K562 (cell line): ENCODE results near the gene TBC1D17. TPM values are rescaled to one million over a fixed set of nuclear protein-coding genes. Genes with fewer than 3 reads are reported as not detected.
A peak's percentile ranks its signal among the peaks of the same experiment; 100 is the strongest.

Experiments
- ATAC-seq: fragments of 200-7000 bp; cut with Tn5 transposase; 3 replicates; pipeline ENCODE4 v1.9.1; 2020; ENCODE audit warnings: moderate library complexity
- BruUV-seq: library from RNA; stranded (reverse); fragments of 400-500 nt; replicated peaks from 2 replicates; lab custom pipeline; 2021; lab: Mats Ljungman, UMichigan
- CTCF ChIA-PET: fragments of 300-600 bp; formaldehyde crosslinking; extraction: SDS; loops from one replicate; lab custom pipeline; 2021; ENCODE audit warnings: low intra/inter-chr PET ratio; lab: Yijun Ruan, JAX
- POLR2A ChIA-PET: fragments of 300-600, 350-650 bp; sonication (Branson Sonifier 250); formaldehyde crosslinking; extraction: SDS; loops from one replicate; lab custom pipeline; 2021; ENCODE audit warnings: antibody characterized with exemption, inconsistent platforms; lab: Yijun Ruan, JAX
- DNase-seq, 4 experiments: peaks; one replicate each; pipeline versions ENCODE4 v3.0.0 to v3.0.0-alpha.2; 2011 to 2018; ENCODE audit warnings: low spot score in 3 of 4, mixed read lengths in 3 of 4; ENCODE audit errors: extremely low read depth in 1 of 4
- FAIRE-seq: peaks from 2 replicates; lab custom pipeline; 2011; peaks lifted over from hg19 to GRCh38; lab: Jason Lieb, UNC
- H2AFZ ChIP-seq: 2 replicates; pipeline ENCODE4 v1.6.0; 2011; ENCODE audit warnings: low read depth, low read length, control low read depth, inconsistent platforms
- H3K27ac ChIP-seq: fragments of 200-600 bp; 3 replicates; pipeline ENCODE4 v1.8.0; 2011; ENCODE audit warnings: low read depth, mild to moderate bottlenecking, control low read depth, inconsistent platforms, low read length, moderate library complexity, mixed read lengths; ENCODE audit errors: extremely low read depth
- H3K27me3 ChIP-seq, 2 experiments: fragments of 300-600 bp in 1 of 2; 2 replicates in 1 of 2; 3 replicates in 1 of 2; pipeline versions ENCODE4 v1.6.0 to v1.8.0; 2011; ENCODE audit warnings: inconsistent platforms in 2 of 2, low read length in 2 of 2, mild to moderate bottlenecking in 1 of 2, mixed read lengths in 1 of 2, moderate library complexity in 1 of 2; ENCODE audit not compliant: control insufficient read depth in 2 of 2, insufficient read depth in 2 of 2
- H3K36me3 ChIP-seq: fragments of 300-600 bp; 3 replicates; pipeline ENCODE4 v1.8.0; 2011; ENCODE audit warnings: mild to moderate bottlenecking, low read length, inconsistent platforms; ENCODE audit not compliant: control insufficient read depth, insufficient read depth
- H3K4me1 ChIP-seq, 2 experiments: fragments of 200-600 bp in 1 of 2; replicated peaks in 1 of 2; 2 replicates in 1 of 2; 3 replicates in 1 of 2; pipeline versions ENCODE4 v1.5.1 to v1.8.0; 2011; ENCODE audit warnings: inconsistent platforms in 2 of 2, low read length in 2 of 2, mild to moderate bottlenecking in 1 of 2, mixed read lengths in 1 of 2, moderate library complexity in 1 of 2; ENCODE audit not compliant: control insufficient read depth in 2 of 2, insufficient read depth in 2 of 2
- H3K4me2 ChIP-seq: 2 replicates; pipeline ENCODE4 v1.6.1; 2011; ENCODE audit warnings: low read length, control low read depth, inconsistent platforms, mixed read lengths; ENCODE audit not compliant: insufficient read depth
- H3K4me3 ChIP-seq: fragments of 200-600 bp; sonication (generic), shearing (Covaris generic); 2 replicates; pipeline ENCODE4 v1.5.1; 2016; ENCODE audit warnings: control low read depth, inconsistent platforms
- H3K79me2 ChIP-seq: fragments of 200-600 bp; 3 replicates; pipeline ENCODE4 v1.8.0; 2011; ENCODE audit warnings: low read length, inconsistent platforms; ENCODE audit not compliant: control insufficient read depth, insufficient read depth
- H3K9ac ChIP-seq, 2 experiments: 2 replicates each; pipeline versions ENCODE4 v1.6.0 to v1.6.1; 2011; ENCODE audit warnings: low read depth in 2 of 2, low read length in 2 of 2, control low read depth in 1 of 2, inconsistent platforms in 1 of 2, mild to moderate bottlenecking in 1 of 2, mixed read lengths in 1 of 2; ENCODE audit not compliant: insufficient read depth in 1 of 2
- H3K9me1 ChIP-seq: one replicate; pipeline ENCODE4 v1.6.0; 2011; ENCODE audit warnings: inconsistent platforms, mild to moderate bottlenecking, low read length, moderate library complexity; ENCODE audit not compliant: control insufficient read depth, insufficient read depth
- H3K9me3 ChIP-seq: replicated peaks from 2 replicates; pipeline ENCODE4 v1.5.1; 2011; ENCODE audit warnings: low read depth, low read length, inconsistent platforms; ENCODE audit not compliant: control insufficient read depth, insufficient read depth
- H4K20me1 ChIP-seq: replicated peaks from 2 replicates; pipeline ENCODE4 v1.6.1; 2011; ENCODE audit warnings: low read length, inconsistent platforms, mixed read lengths; ENCODE audit not compliant: control insufficient read depth, insufficient read depth
- COPS2 ChIP-seq: fragments of 450-650 bp; conservative IDR thresholded peaks from 2 replicates; pipeline ENCODE4 v1.6.1; 2016; ENCODE audit warnings: mild to moderate bottlenecking, moderate library complexity
- HDAC1 ChIP-seq, 2 experiments: fragments of 450-650 bp; IDR thresholded peaks; 2 replicates each; pipeline ENCODE4 v1.6.1; 2016 to 2017; ENCODE audit warnings: inconsistent platforms in 1 of 2, mild to moderate bottlenecking in 1 of 2, moderate library complexity in 1 of 2
- HNRNPL ChIP-seq: fragments of 200-400 bp; formaldehyde crosslinking; IDR thresholded peaks from 2 replicates; pipeline ENCODE4 v1.6.1; 2017; ENCODE audit warnings: low read depth, mild to moderate bottlenecking, low read length
- KHSRP ChIP-seq: fragments of 450-650 bp; IDR thresholded peaks from 2 replicates; pipeline ENCODE4 v1.6.1; 2017
- PHB ChIP-seq: fragments of 250-450 bp; sonication (Bioruptor Pico); IDR thresholded peaks from 2 replicates; pipeline ENCODE4 v1.5.0; 2021
- SAFB2 ChIP-seq: fragments of 200-400 bp; formaldehyde crosslinking; IDR thresholded peaks from 2 replicates; pipeline ENCODE4 v1.6.1; 2018; ENCODE audit warnings: borderline replicate concordance, low read length, low read depth, moderate library complexity; ENCODE audit not compliant: severe bottlenecking
- SETDB1 ChIP-seq: IDR thresholded peaks from one replicate; pipeline ENCODE4 v1.6.1; 2012; ENCODE audit warnings: low read length, control low read depth, inconsistent platforms
- SP2 ChIP-seq: IDR thresholded peaks from 2 replicates; pipeline ENCODE4 v1.6.1; 2011; ENCODE audit warnings: mild to moderate bottlenecking, low read depth, low read length, moderate library complexity; ENCODE audit not compliant: poor library complexity, severe bottlenecking; ENCODE audit errors: extremely low read depth
- TGIF2 ChIP-seq: sonication (generic); formaldehyde crosslinking; IDR thresholded peaks from 2 replicates; pipeline ENCODE4 v1.8.1; 2022; ENCODE audit warnings: mild to moderate bottlenecking, missing genetic modification reagents, moderate library complexity
- YY1 ChIP-seq, 3 experiments: IDR thresholded peaks; 2 replicates each; pipeline ENCODE4 v1.6.1; 2011; ENCODE audit warnings: low read length in 2 of 3, mild to moderate bottlenecking in 2 of 3, moderate library complexity in 2 of 3, borderline replicate concordance in 1 of 3, control low read depth in 1 of 3, low read depth in 1 of 3; ENCODE audit not compliant: insufficient read depth in 3 of 3, insufficient replicate concordance in 2 of 3, control insufficient read depth in 1 of 3, insufficient read length in 1 of 3; ENCODE audit errors: extremely low read depth in 1 of 3
- ZNF282 ChIP-seq: sonication (generic); formaldehyde crosslinking; IDR thresholded peaks from 2 replicates; pipeline ENCODE4 v1.8.1; 2023; ENCODE audit warnings: missing genetic modification reagents
- ZNF41 ChIP-seq: fragments of 250-450 bp; sonication (Bioruptor Pico); conservative IDR thresholded peaks from 2 replicates; pipeline ENCODE4 v1.4.0; 2020; ENCODE audit warnings: mild to moderate bottlenecking
- WGBS: fragments of 100-300 bp; shearing (Covaris generic); methylation state at CpG from one replicate; pipeline ENCODE4 v1.1.6; 2016; ENCODE audit warnings: low coverage, mixed read lengths; ENCODE audit not compliant: insufficient coverage; ENCODE audit errors: missing lambda C conversion rate; 5-methylcytosine and 5-hydroxymethylcytosine counted together
- in situ Hi-C: fragments of 300-500 bp; cut with MboI; formaldehyde crosslinking; loops from 4 replicates; pipeline ENCODE4 v1.15.0; 2018; ENCODE audit warnings: inconsistent platforms, mixed read lengths
- intact Hi-C: fragments of 100-400 bp; cut with micrococcal nuclease; formaldehyde crosslinking; loops from 2 replicates; pipeline ENCODE4 v1.14.2; 2022
- polyA plus RNA-seq, 8 experiments: library from polyadenylated mRNA; depleted of rRNA in 4 of 8; stranded (reverse) in 5 of 8; unstranded in 3 of 8; fragments of >200 nt; fragmentation: Nextera tagmentation in 2 of 8; fragmentation: Illumina TruSeq in 1 of 8; extraction: Ambion mirVana in 2 of 8; extraction: Trizol in 1 of 8; gene quantifications; 2 replicates each; pipeline versions ENCODE4 v1.2.1 to v1.2.3, GENCODE V29; 2011 to 2014; ENCODE audit warnings: inconsistent platforms in 1 of 8, missing spikeins in 1 of 8
- total RNA-seq, 7 experiments: library from RNA; depleted of rRNA in 6 of 7; stranded (reverse); fragments of >200 nt in 6 of 7; fragmentation: Illumina TruSeq in 2 of 7; extraction: Trizol in 2 of 7; gene quantifications; 2 replicates each; pipeline versions ENCODE4 v1.2.1 to v1.2.3, GENCODE V29; 2011 to 2021; ENCODE audit warnings: low replicate concordance in 1 of 7
- TF ChIP-seq, protein P1 (sequence below): sonication (generic); IDR thresholded peaks from 2 replicates; pipeline ENCODE4 v1.6.1; 2016
- TF ChIP-seq, protein P2 (sequence below): fragments of 250-450 bp; sonication (Bioruptor Pico); IDR thresholded peaks from 2 replicates; pipeline ENCODE4 v1.8.0; 2022; ENCODE audit warnings: inconsistent platforms, mild to moderate bottlenecking, moderate library complexity, borderline replicate concordance

The TBC1D17 gene
- total and polyA plus RNA-seq, 9 of the 15 experiments (the other 6 are each of a cell fraction or from before 2014, with no cell fraction given) = 0.42 to 16.0 (median 3.8) TPM

DNA sequence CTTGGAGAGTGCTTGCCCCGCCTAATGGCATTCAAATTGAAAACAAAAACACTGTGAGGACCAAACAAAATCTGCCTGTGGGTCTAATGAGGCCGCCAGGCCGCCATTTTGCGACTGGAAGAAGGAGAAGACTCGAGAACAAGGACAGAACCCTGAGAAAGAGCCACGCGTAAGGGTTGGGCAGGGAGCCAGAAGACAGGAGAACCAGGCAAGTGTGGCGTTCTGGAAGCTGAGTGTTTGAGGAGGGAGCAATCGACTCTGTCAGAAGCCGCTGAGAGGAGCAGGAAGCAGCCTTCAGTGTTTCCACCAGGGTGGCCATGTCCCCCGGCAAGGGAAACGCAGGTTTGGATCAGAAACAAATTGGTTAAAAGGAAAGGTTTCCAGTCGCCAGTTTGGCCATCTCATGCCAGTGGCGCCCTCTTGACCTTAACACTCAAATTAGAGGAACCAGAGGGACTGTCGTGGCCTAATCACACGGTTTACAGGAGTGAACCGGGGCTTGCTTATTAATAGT, 36.7 kb upstream of the TBC1D17 start (continued):
- TF ChIP-seq, protein P1, sequence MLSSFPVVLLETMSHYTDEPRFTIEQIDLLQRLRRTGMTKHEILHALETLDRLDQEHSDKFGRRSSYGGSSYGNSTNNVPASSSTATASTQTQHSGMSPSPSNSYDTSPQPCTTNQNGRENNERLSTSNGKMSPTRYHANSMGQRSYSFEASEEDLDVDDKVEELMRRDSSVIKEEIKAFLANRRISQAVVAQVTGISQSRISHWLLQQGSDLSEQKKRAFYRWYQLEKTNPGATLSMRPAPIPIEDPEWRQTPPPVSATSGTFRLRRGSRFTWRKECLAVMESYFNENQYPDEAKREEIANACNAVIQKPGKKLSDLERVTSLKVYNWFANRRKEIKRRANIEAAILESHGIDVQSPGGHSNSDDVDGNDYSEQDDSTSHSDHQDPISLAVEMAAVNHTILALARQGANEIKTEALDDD = no peak
- TF ChIP-seq COPS2 = no peak
- peak in 1 of 3 experiments; percentile 24 for TF ChIP-seq YY1 (IDR thresholded peaks at IDR 0.05; ENCODE audit: borderline replicate concordance in 1 of 3, control insufficient read depth in 1 of 3, extremely low read depth in 1 of 3, insufficient read depth in 3 of 3, insufficient read length in 1 of 3, insufficient replicate concordance in 2 of 3, low read depth in 1 of 3, low read length in 2 of 3)
- TF ChIP-seq HDAC1 (IDR thresholded peaks at IDR 0.05) = no peak
- no peak for TF ChIP-seq SETDB1
- no peak for TF ChIP-seq PHB (CRISPR knock-in tag)
- no peak for TF ChIP-seq SP2
- no peak for TF ChIP-seq ZNF41 (CRISPR knock-in tag)

DNA sequence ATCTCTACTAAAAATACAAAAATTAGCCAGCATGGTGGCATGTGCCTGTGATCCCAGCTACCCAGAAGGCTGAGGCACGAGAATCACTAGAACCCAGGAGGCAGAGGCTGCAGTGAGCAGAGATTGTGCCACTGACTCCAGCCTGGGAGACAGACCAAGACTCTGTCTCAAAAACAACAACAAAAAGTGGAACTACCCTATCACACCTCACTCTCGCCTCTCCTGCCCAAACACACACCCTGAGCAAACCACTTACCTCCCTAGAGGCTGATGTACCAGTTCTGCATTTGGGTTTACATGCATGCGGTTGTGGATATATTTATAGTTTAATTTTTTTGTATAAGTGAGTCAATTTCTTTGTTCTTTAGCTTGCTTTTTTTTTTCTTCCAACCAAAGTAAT, 34.2 kb upstream of the TBC1D17 start:
- in situ Hi-C loops = no loop called here
- Histone ChIP-seq H3K9ac (no peak overlapping the region), H3K79me2 (no peaks in the 10 kb centered on the region), H3K27ac (no peak overlapping the region), H3K9me3 (0 out of 2 replicates have a peak, but pooled peaks cover 3% of the 10 kb centered on the region), H3K4me1 (peaks cover 9 to 12% of the 10 kb centered on the region in 2 experiments), H3K4me3 (no peak overlapping the region), H3K9me1 (peaks cover 3% of the 10 kb centered on the region), H3K27me3 (no peaks in the 10 kb centered on the region), H2AFZ (no peak overlapping the region), H3K36me3 (peaks cover 26% of the 10 kb centered on the region), H3K4me2 (no peak overlapping the region), H4K20me1 (no peaks in the 10 kb centered on the region)
- no peak for DNase-seq
- BruUV-seq = no TSS peak
- FAIRE-seq = no peak
- WGBS = 80% methylated on average over 3 of the region's 3 CpGs
- ChIA-PET CTCF (no interaction called here), POLR2A (interaction anchor here (0.6 to 1.3 kb wide), 2 partner anchors 8 to 250 kb away, joined by 3 to 5 read pairs; no protein-coding TSS in a partner anchor)
- no peak for ATAC-seq
- intact Hi-C loops = no loop called here
- TF ChIP-seq KHSRP = no peak
- no peak for TF ChIP-seq HNRNPL
- TF ChIP-seq, protein P2, sequence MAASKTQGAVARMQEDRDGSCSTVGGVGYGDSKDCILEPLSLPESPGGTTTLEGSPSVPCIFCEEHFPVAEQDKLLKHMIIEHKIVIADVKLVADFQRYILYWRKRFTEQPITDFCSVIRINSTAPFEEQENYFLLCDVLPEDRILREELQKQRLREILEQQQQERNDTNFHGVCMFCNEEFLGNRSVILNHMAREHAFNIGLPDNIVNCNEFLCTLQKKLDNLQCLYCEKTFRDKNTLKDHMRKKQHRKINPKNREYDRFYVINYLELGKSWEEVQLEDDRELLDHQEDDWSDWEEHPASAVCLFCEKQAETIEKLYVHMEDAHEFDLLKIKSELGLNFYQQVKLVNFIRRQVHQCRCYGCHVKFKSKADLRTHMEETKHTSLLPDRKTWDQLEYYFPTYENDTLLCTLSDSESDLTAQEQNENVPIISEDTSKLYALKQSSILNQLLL = no peak
- no peak for TF ChIP-seq TGIF2 (CRISPR knock-in tag)
- no peak for TF ChIP-seq SAFB2
- no peak for TF ChIP-seq ZNF282
